Muscle layer of duodenum (tissue), 2 donors: Measurements from ENCODE around the gene HECTD3.
"Not testable (repeated sequence)": the region's sequence is repeated elsewhere in the genome, so short reads cannot be mapped to it uniquely, and the experiment has no call there.

Source experiments
- H3K27ac ChIP-seq: one replicate; pipeline ENCODE4 v1.7.0; 2013; ENCODE audit warnings: mild to moderate bottlenecking, low read length
- H3K27me3 ChIP-seq: one replicate; pipeline ENCODE4 v1.7.0; 2013; ENCODE audit warnings: low read depth, mild to moderate bottlenecking, control low read depth, low read length
- H3K36me3 ChIP-seq, 2 donors: one replicate each; pipeline ENCODE4 v1.7.0; 2013; ENCODE audit warnings: low read length in 2 of 2, control low read depth in 1 of 2, mild to moderate bottlenecking in 1 of 2; ENCODE audit not compliant: insufficient read depth in 2 of 2, control insufficient read depth in 1 of 2
- H3K4me1 ChIP-seq, 2 donors: one replicate each; pipeline ENCODE4 v1.7.0; 2013; ENCODE audit warnings: low read length in 2 of 2, mild to moderate bottlenecking in 2 of 2, control low read depth in 1 of 2, moderate library complexity in 1 of 2; ENCODE audit not compliant: insufficient read depth in 2 of 2, control insufficient read depth in 1 of 2
- H3K4me3 ChIP-seq, 2 donors: one replicate each; pipeline ENCODE4 v1.7.0; 2013; ENCODE audit warnings: low read length in 2 of 2, low read depth in 1 of 2, mild to moderate bottlenecking in 1 of 2
- H3K9me3 ChIP-seq, 2 donors: one replicate each; pipeline ENCODE4 v1.7.0; 2013; ENCODE audit warnings: low read length in 2 of 2, control low read depth in 1 of 2, mild to moderate bottlenecking in 1 of 2; ENCODE audit not compliant: control insufficient read depth in 1 of 2
- donor health status: healthy.

Gene HECTD3

GRCh38 chr1:44973645-44974044, 37.5 kb downstream of the HECTD3 start:
- Histone ChIP-seq H3K27me3 (no peaks in the 10 kb centered on the region), H3K9me3 (no peaks in the 10 kb centered on the region), H3K36me3 (peaks cover 5 to 38% of the 10 kb centered on the region in 2 donors), H3K4me1 (no peaks in the 10 kb centered on the region), H3K4me3 (no peak overlapping the region), H3K27ac (no peak overlapping the region)

GRCh38 chr1:44970317-44970716, 40.8 kb downstream of the HECTD3 start:
- no peaks in the 10 kb centered on the region for H3K4me1 ChIP-seq
- H3K4me3 ChIP-seq = no peak overlapping the region
- peaks cover 0 to 8% of the 10 kb centered on the region in 2 donors for H3K36me3 ChIP-seq
- H3K27ac ChIP-seq = no peak overlapping the region
- no peaks in the 10 kb centered on the region for H3K27me3 ChIP-seq
- no peaks in the 10 kb centered on the region for H3K9me3 ChIP-seq

- no peak overlapping the region for H3K4me3 ChIP-seq
- H3K4me1 ChIP-seq = no peaks in the 10 kb centered on the region
- no peaks in the 10 kb centered on the region for H3K36me3 ChIP-seq
- no peak overlapping the region for H3K27ac ChIP-seq
- H3K9me3 ChIP-seq = no peaks in the 10 kb centered on the region
- H3K27me3 ChIP-seq = no peaks in the 10 kb centered on the region
These were observed 46.7 kb downstream of the HECTD3 start for GRCh38 chr1:44964396-44964795.

GRCh38 chr1:44962729-44963128, 48.4 kb downstream of the HECTD3 start:
- Histone ChIP-seq H3K9me3 (no peaks in the 10 kb centered on the region), H3K36me3 (peaks cover 7 to 8% of the 10 kb centered on the region in 2 donors), H3K4me3 (no peak overlapping the region), H3K4me1 (no peaks in the 10 kb centered on the region), H3K27ac (no peak overlapping the region), H3K27me3 (no peaks in the 10 kb centered on the region)

GRCh38 chr1:44962022-44962421, 49.1 kb downstream of the HECTD3 start:
- not testable (repeated sequence) for H3K36me3 ChIP-seq, H3K27ac ChIP-seq, H3K9me3 ChIP-seq, H3K27me3 ChIP-seq, H3K4me3 ChIP-seq, H3K4me1 ChIP-seq

- H3K9me3 ChIP-seq, H3K36me3 ChIP-seq, H3K4me3 ChIP-seq, H3K4me1 ChIP-seq, H3K27ac ChIP-seq, H3K27me3 ChIP-seq: not testable (repeated sequence)
These were observed 53.6 kb downstream of the HECTD3 start for GRCh38 chr1:44957566-44957965.

- H3K27ac ChIP-seq, H3K9me3 ChIP-seq, H3K36me3 ChIP-seq, H3K27me3 ChIP-seq, H3K4me3 ChIP-seq, H3K4me1 ChIP-seq: not testable (repeated sequence)
These were observed 55.0 kb downstream of the HECTD3 start for GRCh38 chr1:44956077-44956476.
